Measurements from ENCODE around the gene SOCS7.

SOCS7 gene

GRCh38 chr17:38334480-38335364, 16.9 kb upstream of the SOCS7 start:
- no peak for TF ChIP-seq CTCF (IDR thresholded peaks at IDR 0.05; ENCODE audit: borderline replicate concordance, control extremely low read depth, extremely low read depth, insufficient read depth, missing control alignments)
- DNase-seq (ENCODE audit: low spot score), result no peak
- in situ Hi-C loops (cut with MboI; ENCODE audit: low sequenced_read_pairs, unreplicated experiment), result no loop called here

GRCh38 chr17:38336838-38337237, 14.8 kb upstream of the SOCS7 start:
- DNase-seq (ENCODE audit: low spot score), result no peak
- in situ Hi-C loops (cut with MboI; ENCODE audit: low sequenced_read_pairs, unreplicated experiment), result no loop called here
- TF ChIP-seq CTCF (IDR thresholded peaks at IDR 0.05; ENCODE audit: borderline replicate concordance, control extremely low read depth, extremely low read depth, insufficient read depth, missing control alignments), result no peak

GRCh38 chr17:38338053-38338452, 13.6 kb upstream of the SOCS7 start:
- in situ Hi-C loops (cut with MboI; ENCODE audit: low sequenced_read_pairs, unreplicated experiment), result no loop called here
- no peak for DNase-seq (ENCODE audit: low spot score)
- TF ChIP-seq CTCF (IDR thresholded peaks at IDR 0.05; ENCODE audit: borderline replicate concordance, control extremely low read depth, extremely low read depth, insufficient read depth, missing control alignments), result no peak

GRCh38 chr17:38338535-38338934, 13.1 kb upstream of the SOCS7 start:
- TF ChIP-seq CTCF (IDR thresholded peaks at IDR 0.05; ENCODE audit: borderline replicate concordance, control extremely low read depth, extremely low read depth, insufficient read depth, missing control alignments), result no peak
- in situ Hi-C loops (cut with MboI; ENCODE audit: low sequenced_read_pairs, unreplicated experiment), result no loop called here
- DNase-seq (ENCODE audit: low spot score), result no peak

GRCh38 chr17:38339891-38340290, 11.8 kb upstream of the SOCS7 start:
- DNase-seq (ENCODE audit: low spot score), result no peak
- TF ChIP-seq CTCF (IDR thresholded peaks at IDR 0.05; ENCODE audit: borderline replicate concordance, control extremely low read depth, extremely low read depth, insufficient read depth, missing control alignments), result no peak
- in situ Hi-C loops (cut with MboI; ENCODE audit: low sequenced_read_pairs, unreplicated experiment), result no loop called here

GRCh38 chr17:38341035-38341721, 10.5 kb upstream of the SOCS7 start:
- no peak for TF ChIP-seq CTCF (IDR thresholded peaks at IDR 0.05; ENCODE audit: borderline replicate concordance, control extremely low read depth, extremely low read depth, insufficient read depth, missing control alignments)
- no peak for DNase-seq (ENCODE audit: low spot score)
- in situ Hi-C loops (cut with MboI; ENCODE audit: low sequenced_read_pairs, unreplicated experiment), result no loop called here

All from GM13976 (cell line).